Stimulated activated CD8-positive, alpha-beta memory T cell treated with anti-CD3 and anti-CD28 coated beads, Interleukin-12 subunit alpha, Interleukin-12 subunit beta, amount 100 ng/mL, for 4 hours (primary cell): ENCODE results near the gene UCK1.

ENCODE experiments used
- DNase-seq: peaks from one replicate; pipeline ENCODE4 v3.0.0-alpha.2; 2020; ENCODE audit warnings: low read depth

Gene UCK1

DNA sequence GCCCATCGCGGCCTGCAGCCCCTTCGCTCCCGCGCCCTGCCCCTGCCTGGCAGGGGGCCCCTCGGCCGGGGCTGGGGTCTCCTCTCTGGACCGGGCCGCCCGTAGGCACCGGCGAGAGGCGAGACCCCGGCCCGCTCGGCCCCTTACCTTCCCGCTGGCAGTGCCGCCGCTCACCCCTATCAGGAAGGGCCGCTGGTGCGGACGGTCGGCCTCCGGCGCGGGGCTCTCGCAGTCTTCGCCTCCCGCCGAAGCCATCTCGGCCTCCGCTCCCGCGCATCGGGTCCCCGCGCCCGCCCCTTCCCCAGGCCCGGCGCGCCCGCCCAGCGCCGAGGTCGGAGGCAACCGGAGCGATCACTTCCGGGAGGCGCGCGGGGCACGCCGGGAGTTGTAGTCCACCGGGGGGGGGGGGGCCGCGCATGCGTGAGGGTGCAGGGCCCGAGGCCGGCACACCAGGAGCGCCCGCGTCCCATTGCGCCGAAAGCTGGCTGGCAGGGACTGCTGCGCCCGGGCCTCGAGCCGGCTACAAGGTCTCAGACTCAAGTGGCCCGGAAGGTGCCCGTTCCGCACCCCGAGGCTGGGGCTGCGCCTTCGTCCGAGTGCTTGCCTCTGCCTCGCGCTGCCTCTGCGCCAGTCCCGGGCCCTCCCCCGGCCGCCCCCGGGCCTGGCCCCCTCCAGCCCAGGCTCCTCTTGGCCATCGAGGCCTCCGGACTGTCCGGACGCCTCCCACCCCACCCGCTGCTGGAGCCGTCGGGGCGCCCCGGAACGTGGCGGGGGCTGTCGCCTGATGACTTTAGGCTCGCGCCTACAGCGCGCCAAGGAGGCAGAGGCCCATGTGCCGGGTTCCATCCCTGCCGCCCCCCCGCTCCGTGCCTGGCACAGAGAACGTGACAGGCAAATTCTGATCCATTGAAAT lies at the start of gene UCK1:
TSS of gene UCK1 (minus strand) at position 344 of the 913 bp plus-strand sequence. CDS start at position 255, 89 bp downstream.
- DNase-seq = peak; percentile 51

DNA sequence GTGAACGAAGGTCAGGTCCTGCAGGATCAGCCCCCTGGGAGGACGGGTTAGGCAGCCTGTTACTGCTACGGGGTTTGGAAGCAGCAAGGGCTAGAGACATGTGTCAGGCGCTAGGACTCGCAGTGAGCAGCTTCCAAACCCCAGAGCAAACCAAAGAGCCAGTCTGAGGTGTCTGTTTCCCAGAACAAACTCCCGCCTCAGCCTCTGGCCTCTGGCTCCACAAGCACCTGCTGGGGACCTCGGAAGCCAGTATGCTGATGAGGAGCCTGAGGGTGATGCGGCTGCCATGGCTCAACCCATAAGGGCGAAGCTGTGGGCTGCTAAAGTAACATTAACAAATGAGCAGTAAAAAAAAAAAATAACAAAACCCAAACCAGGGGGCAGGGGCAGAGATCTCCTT lies 49.3 kb upstream of the UCK1 start:
- no peak for DNase-seq

DNA sequence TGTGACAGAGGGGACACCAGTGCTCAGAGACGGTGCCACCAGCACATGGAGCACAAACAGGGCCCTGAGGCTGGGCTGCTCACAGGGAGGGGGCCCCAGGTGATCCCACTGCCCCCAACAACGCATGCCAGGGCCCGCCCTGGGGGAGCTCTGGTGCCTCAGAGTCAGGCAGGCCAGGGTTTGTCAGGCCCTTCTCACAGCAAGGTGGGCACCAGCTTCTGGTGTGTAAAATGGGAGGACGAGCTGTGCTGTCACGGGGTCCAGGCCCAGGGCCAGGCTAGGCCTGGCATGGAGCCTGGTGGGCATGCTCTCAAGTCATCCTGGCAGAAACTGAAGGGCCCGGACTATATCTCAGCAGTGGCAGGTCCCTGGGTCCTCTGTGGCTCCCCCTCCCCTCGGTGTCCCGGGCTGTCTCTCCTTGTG lies 48.7 kb upstream of the UCK1 start:
- DNase-seq = no peak

DNA sequence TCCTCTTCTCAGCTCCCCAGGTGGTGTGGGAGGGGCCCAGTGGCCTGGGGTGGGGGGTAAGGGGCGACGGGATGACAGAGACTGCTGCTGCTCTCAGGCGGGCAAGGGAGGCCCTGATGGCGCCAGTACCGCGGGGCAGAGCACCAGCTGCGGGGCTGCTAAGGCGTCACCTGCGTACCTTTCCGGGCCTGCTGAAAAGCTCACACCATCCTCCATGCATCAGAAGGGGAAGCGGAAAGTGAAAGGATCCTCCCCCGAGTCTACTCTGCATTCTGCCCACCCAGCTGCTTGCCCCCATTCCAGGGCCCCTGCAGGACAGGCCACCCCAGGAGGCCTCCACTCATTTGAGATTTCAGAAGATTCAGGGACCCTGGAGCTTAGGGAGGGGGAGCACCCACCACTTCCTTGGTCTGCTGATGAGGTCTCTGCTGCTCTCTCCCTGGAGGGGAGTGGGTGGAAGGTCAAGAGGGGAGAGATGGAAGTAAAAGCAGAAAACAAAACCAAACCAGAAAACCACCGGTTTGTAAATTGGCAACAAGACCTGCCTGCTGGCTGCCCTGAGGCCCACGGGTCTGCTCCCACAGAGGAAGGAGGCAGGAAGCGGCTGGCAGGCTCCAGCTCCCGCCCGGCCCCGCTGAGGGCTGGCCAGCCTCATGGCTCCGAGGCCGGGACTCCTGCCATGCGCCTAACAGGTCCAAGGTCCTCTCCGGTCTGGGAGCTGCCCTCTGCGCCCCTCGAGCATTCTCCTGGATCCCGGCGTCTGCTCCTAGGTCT lies 47.9 kb upstream of the UCK1 start:
- DNase-seq = peak; percentile 14

DNA sequence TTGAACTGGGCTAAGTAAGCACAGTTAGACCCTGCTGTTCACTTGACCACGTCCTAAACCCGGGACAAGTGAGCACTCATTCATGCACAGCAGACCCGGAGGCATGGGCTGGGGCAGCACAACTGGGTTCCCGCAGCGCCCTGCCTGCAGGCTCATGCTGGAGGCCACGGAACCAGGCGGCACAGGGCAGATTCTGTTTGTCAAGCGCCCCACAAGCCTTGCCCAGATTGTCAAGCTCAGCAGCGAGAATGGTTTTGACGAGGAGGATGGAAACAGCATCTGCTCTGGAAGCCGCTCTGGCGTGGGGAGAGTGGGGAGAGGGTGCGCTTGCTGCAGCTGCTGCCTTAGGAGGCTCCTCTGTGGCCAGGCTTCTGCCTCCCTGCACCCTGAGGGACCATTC lies 47.0 kb upstream of the UCK1 start:
- no peak for DNase-seq

DNA sequence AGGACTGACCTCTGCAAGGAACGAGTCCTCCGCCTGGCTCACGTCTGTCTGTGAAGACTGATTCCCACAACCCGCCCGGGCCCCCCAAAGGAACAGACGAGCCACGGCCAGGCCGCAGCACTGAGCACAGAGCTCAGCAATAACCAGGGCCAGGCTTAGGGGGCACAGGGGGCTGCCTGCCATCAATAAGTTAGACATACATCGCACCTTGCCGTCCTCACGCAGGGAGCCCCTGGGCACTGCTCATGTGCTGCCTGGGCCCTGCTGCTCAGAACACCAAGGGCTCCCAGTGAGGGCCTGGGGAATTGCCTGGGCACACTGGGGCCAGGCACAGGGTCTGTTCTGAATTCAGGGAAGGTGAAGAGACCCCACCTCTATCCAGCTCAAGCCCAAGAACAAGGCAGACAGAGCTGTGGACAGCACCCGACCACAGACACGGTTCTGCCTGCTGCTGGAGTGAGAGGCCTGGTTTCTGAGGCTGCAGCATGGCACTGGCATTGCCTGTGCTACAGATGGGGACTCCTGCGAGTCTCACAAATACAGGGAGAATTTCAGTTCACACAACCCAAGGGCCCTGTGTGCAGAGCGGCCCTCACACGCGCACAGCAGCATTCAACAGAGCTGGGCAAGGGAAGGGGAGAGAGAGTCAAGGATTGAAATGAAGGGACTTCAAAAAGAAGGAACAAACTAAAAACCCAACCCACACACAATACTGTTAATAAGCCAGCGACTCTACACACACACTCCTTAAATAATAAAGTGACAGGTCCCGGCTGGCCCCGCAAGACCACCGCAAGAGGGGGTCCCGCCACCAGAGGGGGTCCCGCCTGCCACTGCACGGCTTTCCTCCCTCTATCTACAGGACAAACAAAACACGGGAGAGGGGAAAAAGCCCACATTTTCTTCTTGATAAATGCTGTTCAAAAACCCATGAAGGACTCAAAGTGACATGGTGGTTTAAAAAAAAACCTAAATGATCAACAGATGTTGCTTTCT lies 46.2 kb upstream of the UCK1 start:
- no peak for DNase-seq

DNA sequence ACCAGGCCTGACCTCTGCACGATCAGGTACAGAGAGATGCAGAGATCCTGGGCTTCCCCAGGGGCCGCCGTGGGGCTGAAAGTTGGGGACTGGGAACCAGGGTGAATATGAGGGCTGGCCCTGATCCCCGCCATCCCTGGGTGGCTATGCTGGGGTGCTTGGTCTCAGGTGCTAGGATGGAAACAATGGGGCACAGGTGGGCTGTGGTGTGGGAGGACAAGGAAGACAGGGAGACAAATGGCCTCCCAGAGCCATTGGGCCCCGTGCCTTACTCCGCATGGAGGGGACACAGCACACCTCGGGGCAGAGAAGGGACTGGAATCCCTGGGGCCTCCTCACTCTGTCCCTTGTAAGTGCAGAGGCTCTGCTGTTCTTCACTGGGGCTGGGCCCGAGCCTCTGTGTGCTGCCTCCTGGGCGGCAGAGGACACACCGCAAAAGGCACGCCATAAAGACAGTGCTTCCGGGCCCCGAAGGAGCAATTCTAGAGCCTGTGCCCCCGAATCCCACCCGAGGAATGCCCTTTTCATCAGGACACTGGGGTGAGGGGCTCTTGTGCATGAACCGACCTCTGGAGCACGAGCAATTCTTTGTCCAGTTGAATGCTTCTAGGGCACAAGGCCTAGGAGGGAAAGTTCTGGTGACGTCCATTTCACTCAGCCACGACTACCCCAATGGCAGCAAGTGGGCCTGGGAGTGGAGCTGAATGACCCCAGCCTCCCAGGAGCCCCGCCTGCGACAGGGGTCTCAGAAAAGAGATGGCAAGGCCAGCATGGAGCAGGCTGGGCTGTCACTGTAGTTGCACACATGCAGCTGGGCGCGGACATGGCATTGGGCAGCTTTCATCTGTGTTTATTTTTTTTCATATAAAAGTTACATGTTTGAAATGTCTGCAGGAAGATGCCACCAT lies 45.1 kb upstream of the UCK1 start:
- DNase-seq = no peak

DNA sequence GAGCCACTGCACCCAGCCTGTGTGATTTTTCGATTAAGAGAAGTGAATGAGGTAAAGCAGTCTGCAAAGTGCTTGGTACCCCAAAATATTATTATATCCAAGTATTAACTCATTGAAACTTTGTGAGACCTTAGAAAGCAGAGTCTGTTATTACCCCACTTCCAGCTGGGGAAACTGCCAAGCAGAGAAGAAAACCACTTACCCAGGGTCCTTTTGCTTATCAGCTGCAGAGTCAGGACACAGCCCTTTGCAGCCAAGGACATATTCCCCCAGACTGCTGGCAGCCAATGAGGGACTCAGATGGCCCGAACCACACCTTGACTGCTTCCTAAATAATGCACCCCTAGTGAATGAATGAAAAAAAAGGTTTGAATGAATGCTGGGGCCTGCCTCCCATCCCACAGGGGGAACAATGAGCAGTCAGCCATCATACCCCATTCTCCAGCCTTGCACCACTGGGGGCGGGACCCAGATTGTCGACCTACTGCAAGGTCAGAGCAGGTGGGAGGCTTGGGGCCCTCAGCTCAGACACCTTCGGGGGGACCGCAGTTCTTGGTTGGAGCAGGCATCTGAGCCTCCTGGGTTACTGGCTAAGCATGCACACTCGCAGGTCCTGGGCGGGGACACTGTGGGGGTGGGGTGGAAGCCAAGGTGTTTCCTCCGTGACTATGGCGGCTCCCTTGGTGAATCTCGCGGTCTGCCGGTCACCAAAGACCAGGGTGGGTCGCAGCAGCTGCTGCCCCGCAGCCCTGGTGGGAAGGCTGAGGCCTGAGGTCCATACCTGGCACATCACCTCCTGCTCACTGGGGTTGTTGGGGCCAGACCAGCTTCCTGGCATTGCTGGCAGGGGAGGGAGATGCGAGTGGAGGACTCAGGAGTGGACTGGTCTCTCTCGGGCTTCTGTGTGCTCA lies 43.9 kb upstream of the UCK1 start:
- no peak for DNase-seq

DNA sequence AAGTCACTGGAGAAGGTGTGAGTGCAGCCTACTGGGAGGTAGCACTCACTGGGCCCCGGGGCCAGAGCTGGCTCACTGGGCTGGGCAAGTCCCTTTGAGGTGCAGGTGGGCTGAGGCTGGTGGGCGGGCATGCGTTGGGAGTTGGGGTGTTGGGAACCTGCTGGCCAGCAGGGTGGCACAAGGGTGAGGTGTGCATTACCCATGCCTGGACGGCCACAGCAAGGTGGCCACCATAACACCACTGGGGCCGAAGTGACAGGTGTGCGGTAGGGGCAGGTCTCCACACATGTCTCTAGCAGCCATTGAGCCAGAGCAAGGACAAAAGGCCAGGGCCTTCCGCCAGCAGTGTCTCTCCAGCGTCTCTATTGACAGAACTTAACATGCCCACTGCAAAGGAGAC lies 36.8 kb upstream of the UCK1 start:
- DNase-seq = no peak

DNA sequence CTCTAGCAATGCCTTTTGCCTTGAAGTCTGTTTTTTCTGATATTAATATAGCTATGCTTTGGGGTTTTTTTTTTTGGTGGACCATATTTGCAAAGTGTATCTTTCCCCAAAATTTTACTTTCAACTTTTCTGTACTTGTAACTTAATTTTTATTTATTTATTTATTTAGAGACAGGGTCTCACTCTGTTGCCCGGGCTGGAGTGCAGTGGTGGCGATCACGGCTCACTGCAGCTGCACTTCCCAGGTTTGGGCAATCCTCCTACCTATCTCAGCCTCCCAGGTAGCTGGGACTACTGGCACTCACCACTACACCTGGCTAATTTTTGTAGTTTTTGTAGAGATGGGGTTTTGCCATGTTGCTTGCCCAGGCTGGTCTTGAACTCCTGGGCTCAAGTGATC lies 35.1 kb upstream of the UCK1 start:
- no peak for DNase-seq

DNA sequence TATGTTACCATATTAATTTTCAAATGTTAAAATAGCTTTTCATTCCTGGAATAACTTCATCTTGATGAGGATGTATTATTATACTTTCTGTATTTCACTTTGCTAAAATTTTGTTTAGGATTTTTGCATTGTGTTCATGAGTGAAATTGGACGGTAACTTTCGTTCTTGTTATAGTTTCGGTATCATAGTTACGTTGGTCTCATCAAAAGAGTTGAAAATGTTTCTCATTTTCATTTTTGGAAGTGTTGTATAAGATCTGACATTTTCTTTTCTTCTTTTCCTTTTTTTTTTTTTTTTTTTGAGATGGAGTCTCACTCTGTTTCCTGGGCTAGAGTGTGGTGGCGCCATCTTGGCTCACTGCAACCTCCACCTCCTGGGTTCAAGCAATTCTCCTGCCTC lies 34.3 kb upstream of the UCK1 start:
- no peak for DNase-seq

DNA sequence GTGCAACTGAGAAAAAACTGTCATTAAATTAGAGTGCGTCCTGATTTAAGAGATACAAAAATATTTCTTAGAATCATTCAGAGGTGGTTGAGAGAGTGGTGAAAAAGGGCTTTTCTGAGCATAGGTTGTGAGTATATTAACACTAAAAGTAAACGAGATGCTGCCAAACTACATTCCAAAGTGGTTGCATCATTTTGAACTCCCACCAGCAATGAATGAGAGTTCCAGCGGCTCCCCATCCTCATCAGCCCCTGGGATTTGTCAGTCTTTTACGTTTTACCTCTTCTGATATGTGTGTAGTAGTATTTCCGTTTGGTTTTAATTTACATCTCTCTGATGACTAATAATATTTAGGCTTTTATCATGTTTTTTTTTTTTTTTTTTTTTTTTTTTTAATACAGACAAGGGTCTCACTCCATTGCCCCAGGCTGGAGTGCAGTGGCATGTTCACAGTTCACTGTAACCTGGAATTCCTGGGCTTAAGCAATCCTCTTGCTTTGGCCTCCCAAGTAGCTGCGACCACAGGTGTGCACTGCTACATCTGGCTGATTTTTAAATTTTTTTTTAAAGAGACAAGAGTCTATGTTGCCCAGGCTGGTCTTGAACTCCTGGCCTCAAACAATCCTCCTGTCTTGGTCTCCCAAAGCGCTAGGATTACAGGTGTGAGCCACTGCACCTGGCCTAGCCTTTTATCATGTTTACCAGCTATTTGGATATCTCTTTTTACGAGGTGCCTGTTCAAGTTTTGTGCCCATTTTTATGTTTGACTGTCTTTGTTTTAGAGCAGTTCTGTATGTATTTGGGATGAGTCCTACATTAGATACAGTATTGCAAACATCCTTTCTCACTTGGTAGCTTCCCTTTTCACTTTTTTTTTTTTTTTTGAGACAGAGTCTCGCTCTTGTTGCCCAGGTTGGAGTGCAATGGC lies 31.2 kb upstream of the UCK1 start:
- DNase-seq = no peak

DNA sequence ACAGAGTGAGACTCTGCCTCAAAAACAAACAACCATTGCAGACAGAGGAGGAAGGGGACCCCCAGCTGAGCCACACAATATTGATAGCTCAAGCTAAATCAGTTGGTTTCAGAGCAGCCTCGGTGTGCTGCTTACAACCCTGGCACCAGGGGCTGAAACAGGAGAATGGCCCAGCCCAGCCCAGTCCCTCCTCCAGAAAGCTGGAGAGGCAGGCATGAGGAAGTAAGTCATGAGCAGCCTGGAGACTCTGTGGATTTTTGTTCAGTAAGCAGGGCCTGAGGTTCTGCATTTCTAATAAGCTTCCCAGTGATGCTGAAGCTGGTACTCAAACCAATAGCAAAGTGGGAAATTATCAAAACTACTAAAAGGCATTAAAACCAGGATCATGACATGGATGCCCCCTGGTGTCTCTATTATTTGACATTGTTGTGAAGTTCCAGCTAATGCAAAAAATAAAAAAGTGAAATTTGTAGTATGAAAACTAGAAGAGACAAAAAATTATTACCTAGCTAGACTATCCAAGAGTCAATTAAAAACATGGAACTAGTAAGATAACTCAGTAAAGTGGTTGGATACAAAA lies 28.4 kb upstream of the UCK1 start:
- DNase-seq = no peak

DNA sequence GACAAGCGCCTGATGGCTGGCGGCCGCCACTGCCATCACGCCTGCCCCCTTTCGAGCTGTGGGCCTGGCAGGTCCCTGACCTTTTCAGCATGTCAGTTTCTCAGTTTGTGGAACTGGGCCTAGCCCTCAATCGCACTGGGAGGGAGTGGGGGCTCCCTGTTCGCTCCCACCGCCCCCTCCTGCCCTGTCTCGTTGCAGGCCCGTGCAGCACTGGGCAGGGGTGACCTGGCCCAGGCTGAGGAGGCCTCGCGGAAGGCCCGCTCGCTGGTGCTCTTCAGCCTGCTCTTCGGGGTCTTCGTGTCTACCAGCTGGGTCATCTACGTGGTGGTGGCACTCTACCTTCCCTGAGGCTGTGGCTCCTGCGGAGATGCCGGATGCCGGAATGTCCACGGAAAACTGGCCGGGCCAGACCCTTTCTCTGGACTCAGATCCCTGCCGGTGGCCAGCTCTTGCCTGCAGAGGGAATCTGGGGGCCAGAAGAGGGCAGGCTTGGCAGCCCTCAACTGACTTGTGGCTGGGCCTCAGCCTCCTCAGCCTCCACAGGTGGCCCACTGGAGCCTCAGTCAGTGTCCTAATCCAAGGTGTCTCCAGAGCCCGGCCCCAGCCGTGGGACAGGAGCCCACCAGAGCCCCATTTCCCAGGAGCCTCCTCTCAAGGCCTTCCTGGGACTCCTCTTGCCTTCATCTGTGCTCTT lies 26.9 kb upstream of the UCK1 start:
- DNase-seq = no peak

DNA sequence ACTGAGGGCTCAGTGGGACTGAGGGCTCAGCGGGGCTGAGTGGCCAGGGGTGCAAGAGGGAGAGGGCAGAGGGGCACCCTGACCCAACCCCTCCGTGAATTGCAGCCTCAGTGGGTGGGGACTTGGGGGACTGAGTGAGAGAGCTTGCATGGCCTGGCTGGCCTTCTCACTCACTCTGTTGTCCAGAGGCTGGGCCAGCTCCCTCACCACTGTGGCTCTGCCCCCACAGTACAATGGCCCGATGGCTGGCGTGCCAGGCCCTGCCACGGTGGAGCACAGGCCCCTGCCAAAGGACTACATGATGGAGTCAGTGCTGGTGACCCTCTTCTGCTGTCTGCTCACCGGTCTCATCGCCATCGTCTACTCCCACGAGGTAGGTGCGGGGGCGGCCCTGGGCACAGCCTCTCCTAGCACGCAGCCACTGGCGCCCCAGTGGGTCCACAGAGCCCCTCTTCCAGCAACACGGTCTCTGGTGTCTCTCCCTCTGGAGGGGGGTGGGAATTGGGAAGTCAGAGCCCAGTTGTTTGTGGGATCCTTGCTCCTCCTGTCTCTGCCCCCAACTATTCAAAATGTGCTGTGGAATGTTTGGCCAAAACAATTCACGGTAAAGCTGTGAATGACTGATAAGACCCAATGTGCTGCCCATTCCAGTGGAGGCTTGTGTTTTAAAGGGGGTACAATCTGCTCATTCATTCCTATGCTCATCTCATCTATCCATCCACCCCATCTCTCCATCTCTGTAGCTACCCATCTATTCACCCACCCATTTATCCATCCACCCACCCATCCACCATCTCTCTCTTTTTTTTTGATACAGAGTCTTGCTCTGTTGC lies 25.0 kb upstream of the UCK1 start:
- no peak for DNase-seq

DNA sequence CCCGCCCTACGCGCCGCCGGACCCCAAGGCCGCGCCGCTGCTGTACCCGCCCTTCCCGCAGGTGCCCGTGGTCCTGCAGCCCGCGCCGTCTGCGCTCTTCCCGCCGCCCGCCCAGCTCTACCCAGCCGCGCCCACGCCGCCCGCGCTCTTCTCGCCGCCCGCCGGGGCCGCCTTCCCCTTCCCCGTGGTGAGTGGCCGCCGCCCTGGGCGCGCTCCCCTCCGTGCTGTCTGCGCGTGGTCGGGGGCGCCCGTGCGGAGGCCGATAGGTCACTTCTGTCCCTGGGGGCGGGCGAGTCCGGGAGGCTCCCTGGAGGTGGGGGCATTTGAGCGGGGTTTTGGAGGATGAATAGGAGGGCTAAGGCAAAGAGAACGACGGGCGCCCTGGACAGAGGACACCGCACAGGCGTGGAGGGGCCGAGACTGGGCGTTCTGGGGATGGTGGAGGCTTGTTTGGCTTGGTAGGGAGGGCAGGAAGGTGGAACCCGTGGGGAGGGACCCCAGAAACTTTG lies 23.8 kb upstream of the UCK1 start:
- no peak for DNase-seq
